Loucy (cell line): ENCODE measurements around the gene NCSTN.

Experiments used
- EZH2phosphoT487 ChIP-seq: fragments of 200-600 bp; IDR thresholded peaks from 2 replicates; pipeline ENCODE4 v1.6.1; 2018; ENCODE audit warnings: antibody characterized with exemption, mild to moderate bottlenecking, moderate library complexity, borderline replicate concordance
- TF ChIP-seq, protein P1 (sequence below): fragments of 200-600 bp; sonication (generic); conservative IDR thresholded peaks from 2 replicates; pipeline ENCODE4 v1.5.1; 2014; ENCODE audit warnings: mild to moderate bottlenecking, antibody characterized with exemption, low read length

- TF ChIP-seq, protein P1, sequence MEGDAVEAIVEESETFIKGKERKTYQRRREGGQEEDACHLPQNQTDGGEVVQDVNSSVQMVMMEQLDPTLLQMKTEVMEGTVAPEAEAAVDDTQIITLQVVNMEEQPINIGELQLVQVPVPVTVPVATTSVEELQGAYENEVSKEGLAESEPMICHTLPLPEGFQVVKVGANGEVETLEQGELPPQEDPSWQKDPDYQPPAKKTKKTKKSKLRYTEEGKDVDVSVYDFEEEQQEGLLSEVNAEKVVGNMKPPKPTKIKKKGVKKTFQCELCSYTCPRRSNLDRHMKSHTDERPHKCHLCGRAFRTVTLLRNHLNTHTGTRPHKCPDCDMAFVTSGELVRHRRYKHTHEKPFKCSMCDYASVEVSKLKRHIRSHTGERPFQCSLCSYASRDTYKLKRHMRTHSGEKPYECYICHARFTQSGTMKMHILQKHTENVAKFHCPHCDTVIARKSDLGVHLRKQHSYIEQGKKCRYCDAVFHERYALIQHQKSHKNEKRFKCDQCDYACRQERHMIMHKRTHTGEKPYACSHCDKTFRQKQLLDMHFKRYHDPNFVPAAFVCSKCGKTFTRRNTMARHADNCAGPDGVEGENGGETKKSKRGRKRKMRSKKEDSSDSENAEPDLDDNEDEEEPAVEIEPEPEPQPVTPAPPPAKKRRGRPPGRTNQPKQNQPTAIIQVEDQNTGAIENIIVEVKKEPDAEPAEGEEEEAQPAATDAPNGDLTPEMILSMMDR, result no peak
- TF ChIP-seq EZH2phosphoT487, result no peak
These were observed 25.0 kb downstream of the NCSTN start for GRCh38 chr1:160367934-160368923.
